HG03097 (cell line): ENCODE data around the gene BMP3.
A peak's percentile ranks its signal among the peaks of the same experiment; 100 is the strongest.

Experiments used
- ATAC-seq: cut with Tn5 transposase; IDR thresholded peaks from one replicate; pipeline ENCODE4 v1.9.1; 2021; ENCODE audit not compliant: unreplicated experiment, low FRiP score

Gene BMP3

GRCh38 chr4:81040012-81040659 is 9.6 kb downstream of the BMP3 start:
- ATAC-seq: no peak

GRCh38 chr4:81042578-81043365 is 12.3 kb downstream of the BMP3 start:
- ATAC-seq: no peak

DNA sequence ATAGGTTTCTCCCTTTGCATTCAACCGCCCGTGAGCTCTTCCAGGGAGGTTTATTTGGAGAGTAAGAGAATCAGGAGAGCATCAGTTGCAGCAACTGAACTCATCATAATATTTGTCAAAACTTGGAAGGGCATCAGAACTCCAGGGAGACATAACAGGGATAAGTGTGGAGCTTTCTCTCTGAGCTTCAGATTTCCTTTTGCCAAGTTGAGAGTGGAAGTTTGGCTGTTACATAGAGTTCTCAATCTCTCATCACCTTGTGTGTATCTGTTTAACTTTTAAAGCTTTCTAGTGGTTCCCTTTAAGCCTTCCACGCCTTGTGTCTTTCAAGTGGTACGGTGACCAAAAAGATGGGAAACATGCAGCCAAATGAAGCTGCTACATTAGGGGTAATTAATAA is 18.8 kb downstream of the BMP3 start:
- no peak for ATAC-seq

GRCh38 chr4:81049907-81050306 is 19.4 kb downstream of the BMP3 start:
- no peak for ATAC-seq

DNA sequence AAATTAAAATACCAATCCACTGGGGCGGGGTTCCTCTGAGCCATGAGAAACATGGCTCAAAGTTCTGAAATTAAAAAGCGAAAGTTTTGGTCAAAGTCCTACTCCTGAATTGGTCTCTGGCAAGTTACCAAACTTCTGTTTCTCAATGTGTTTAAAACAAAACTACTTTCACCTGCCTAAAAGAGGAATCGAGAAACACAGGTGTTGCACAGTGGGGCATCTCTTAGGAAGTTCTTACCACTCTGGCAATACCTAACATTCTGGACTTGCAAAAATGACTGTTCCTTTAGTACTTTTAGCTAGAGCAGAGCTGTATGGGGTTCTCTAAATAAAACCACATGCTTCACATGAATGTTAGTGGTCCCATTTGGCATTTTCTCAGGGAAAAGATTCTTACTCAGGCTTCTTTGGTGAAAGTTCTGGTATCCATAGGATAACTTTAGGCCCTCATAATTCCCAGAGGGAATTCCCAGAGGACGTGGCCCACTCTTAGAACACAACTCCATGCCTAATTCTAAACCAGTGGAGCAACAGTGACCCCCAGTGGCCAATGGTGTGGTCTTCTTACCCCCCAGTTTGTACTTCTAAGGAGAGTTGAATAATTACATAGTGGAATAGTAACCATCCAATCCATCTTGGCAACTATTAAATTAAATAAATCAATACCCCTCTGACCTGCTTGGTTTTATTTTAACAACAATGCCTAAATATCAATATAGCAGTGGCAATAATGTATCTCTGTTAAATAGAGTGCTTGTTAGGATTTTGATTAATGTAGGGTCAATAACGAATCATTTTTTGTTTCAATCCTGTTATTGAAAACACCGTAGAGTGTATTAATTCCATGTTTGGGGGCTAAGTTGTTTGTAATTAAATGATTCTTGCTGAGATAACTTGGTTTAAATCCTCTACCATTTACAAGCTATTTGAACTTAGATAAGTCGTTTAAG is 21.9 kb downstream of the BMP3 start:
- peak; percentile 96 for ATAC-seq

DNA sequence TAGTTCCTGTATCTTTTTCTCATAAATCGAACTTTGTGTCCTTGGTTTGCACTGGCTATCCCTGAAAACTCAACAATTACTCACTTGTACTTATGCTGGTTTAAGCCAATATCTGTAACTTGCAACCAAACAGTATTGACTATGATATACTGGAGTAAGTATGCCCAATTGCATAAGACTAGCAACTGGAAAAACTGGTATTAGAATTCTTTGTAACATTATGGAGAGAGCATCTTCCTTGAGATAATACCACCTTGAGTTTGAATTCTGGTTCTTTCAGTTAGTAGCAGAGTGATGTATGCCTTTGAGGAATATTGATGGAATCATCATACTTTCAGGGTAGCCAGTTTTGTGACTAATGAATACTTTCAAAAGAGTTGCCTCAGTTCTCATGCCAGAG is 28.1 kb downstream of the BMP3 start:
- ATAC-seq: no peak

- no peak for ATAC-seq
Measured at GRCh38 chr4:81060587-81061343, 30.3 kb downstream of the BMP3 start.

DNA sequence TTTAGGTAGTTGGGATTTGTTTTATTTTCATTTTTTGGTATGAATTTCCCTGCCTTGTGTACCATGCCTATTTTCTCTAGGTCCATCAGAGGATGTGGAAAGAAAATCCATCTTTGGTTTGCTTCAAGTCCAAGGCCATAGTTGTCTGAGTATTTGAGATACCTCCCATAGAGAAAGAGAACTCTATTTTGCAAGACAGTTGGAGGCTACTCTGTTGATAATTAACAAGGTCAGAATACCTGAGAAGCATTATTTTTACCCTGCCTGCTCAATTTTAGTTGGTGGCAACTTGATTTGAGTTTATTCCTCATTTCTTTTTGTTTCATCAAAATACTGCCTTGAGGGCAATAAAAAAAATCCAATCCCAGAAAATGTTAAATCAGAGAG is 30.8 kb downstream of the BMP3 start:
- no peak for ATAC-seq

DNA sequence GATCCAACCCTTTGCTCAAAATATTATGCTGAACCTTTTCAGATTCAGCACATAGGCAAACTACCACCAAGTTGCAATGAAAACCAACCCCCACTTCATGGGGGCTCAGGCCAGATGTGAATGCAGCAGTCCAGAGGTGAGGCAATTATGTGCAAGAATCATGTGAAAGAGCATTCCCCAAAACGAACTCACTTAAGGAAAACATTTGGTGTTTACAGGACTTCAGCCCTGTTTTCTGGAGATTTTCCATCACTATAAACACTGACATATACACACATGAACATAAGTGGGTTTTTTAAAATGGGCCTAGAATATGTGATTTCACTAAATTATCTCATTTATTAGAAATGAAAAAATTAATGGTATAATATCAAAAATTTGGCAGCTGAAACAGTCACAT is 31.5 kb downstream of the BMP3 start:
- ATAC-seq: no peak

- no peak for ATAC-seq
Measured at GRCh38 chr4:81065446-81065845, 34.9 kb downstream of the BMP3 start.

DNA sequence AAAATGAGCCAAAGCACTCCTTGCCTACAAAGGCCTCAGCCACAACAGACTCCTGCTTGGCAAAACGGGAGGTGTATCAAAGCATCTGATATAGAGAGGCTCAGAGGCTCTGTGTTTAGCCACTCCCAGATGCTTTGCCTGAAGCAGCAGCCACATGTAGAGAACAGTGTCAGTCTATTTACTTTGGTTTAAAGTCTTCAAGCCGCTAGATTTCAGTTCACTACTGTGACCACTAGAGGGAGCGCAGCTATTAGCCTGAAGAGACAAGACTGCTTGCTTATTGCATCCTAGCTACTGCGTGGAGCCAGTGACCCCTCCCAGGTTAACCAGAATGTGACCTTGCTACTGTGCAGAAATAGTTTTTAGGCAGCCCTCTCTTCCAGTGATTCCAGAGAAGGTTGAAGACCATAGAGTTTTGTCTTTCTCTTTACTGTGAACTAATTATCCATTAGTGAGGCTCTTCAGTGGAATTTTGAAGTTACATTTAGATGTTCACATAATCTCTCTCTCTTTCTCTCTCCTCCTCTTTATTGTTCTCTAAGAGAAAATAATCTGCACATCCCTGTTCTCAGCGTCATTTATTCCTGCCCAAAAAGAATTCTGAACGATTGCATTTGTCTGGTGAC is 39.3 kb downstream of the BMP3 start:
- ATAC-seq: no peak

- no peak for ATAC-seq
Measured at GRCh38 chr4:81071013-81071412, 40.5 kb downstream of the BMP3 start.

GRCh38 chr4:81081156-81081555 is 50.6 kb downstream of the BMP3 start:
- no peak for ATAC-seq

- no peak for ATAC-seq
Measured at GRCh38 chr4:81084029-81084428, 53.5 kb downstream of the BMP3 start.

DNA sequence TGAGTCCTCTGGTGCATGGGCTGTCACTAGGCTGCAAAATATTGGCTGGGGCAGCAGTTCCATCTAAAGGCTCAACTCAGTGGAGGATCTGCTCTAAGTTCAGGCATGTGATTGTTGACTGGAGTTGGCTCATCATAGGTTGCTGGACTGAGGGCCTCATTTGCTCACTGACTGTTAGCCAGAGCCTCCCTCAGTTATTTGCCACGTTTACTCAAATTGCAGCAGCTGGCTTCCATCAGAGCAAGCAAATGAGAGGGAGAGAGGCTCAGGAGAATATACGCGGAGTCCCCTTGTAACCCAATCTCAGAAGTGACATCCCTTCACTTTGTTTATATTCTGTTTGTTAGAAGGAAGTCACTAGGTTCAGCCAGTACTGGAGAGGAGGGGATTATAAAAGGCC is 54.1 kb downstream of the BMP3 start:
- ATAC-seq: no peak

- ATAC-seq: no peak
Measured at GRCh38 chr4:81085291-81085690, 54.8 kb downstream of the BMP3 start.

DNA sequence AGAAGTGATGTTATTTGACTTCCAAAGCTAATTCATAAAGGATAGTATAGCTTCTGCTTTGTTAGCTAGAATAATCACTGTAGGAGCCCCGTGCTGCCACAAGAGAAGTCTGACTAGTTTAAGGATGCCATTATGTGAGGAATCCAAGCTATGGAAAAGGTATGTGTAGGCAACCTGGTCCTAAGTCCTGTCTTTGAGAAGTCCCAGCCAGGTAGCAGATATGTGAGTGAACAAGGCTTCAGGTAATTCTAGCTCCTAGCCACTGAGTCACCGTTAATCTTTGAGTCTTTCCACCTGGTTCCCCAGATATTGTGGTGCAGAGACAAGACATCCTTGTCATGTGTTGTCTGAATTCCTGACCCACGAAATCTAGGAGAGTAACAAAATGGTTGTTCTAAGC is 55.5 kb downstream of the BMP3 start:
- ATAC-seq: no peak

DNA sequence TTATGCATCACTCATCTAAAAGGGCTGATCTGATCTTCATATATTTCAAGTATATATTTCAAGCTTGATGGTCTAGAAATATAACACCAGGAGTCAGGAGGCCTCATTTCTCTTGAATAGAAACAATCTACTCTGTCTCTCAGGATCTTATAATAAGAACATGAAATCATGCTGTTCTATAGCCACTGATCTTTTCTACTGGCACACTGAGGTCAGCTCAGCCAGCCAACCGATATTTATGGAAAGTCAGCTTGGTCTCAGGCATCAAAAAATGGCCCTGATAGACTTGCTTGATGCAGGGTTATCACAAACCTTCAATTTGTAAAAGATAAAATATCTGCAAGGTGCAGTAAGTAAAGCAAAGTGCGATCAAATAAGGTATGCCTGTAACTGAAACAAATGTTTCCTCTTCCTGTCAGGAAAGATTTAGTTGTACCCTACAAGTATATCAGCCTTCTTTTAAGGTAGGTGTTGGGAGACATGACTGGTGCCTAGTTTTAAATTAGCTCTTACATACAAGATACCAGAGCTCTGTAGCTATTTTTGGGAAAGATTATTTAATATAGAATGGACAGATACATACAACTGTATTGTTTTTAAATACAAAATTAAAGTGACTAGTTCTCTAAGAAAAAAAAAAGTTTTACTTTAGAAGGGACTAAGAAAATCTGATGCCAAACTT is 63.4 kb downstream of the BMP3 start:
- ATAC-seq: no peak

DNA sequence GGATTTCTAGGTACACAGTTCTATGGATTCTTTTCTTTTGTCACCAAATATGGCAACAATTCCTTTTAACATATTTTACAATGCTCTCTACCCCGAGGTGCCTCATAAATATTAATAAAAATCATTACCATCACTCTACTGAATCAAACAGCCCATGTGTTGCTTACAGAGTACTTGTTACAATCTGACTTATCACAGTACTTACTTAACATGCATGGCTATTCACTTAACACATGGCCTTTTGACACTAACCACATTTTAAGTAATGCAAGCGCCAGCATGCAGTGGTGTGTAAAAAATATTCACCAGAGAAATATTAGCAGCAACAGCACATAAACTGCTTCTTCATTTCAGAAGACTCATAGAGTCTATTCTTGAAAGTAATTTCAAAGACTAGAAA is 64.9 kb downstream of the BMP3 start:
- no peak for ATAC-seq

DNA sequence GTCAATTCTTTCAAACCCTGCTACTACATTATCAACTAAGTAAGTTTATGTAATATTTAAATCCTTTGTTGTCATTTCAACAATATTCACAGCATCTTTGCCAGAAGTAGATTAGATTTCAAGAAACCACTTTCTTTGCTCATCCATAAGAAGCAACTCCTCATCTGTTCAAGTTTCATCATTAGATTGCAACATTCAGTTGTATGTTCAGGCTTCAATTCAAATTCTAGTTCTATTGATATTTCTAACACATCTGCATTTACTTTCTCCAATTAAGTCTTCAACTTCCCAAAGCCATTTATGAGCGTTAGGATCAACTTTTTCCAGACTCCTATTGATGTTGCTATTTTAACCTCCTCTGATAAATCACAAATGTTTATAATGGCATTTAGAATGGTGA is 66.1 kb downstream of the BMP3 start:
- no peak for ATAC-seq
